WTC11 (cell line): ENCODE data around the gene GPR176. TPM values are rescaled to one million over a fixed set of nuclear protein-coding genes. Genes with fewer than 3 reads are reported as not detected.

Source experiments
- ATAC-seq: fragments of 200-7000 bp; cut with Tn5 transposase; 2 replicates; pipeline ENCODE4 v1.10.0; 2021; ENCODE audit warnings: mild to moderate bottlenecking, moderate library complexity
- CTCF ChIA-PET: fragments of 300-600 bp; sonication (Branson Sonifier 250); formaldehyde crosslinking; loops from one replicate; lab custom pipeline; 2021; ENCODE audit warnings: antibody characterized with exemption; lab: Charles Lee
- POLR2A ChIA-PET: fragments of 350-600 bp; sonication (Branson Sonifier 250); formaldehyde crosslinking; loops from one replicate; lab custom pipeline; 2021; ENCODE audit warnings: antibody characterized with exemption; lab: Charles Lee
- DNase-seq: peaks from one replicate; pipeline ENCODE4 v3.0.0; 2021; ENCODE audit warnings: low spot score
- H3K27ac Mint-ChIP-seq: 2 replicates; pipeline ENCODE4 v1.8.0; 2021; ENCODE audit warnings: mixed read lengths
- H3K27me3 Mint-ChIP-seq: 2 replicates; pipeline ENCODE4 v1.8.0; 2021; ENCODE audit warnings: low read depth, mild to moderate bottlenecking, moderate library complexity, mixed read lengths
- H3K36me3 Mint-ChIP-seq: 2 replicates; pipeline ENCODE4 v1.8.0; 2021; ENCODE audit warnings: mixed read lengths
- H3K4me1 Mint-ChIP-seq: 2 replicates; pipeline ENCODE4 v1.8.0; 2022; ENCODE audit warnings: mixed read lengths
- H3K4me3 Mint-ChIP-seq: 2 replicates; pipeline ENCODE4 v1.8.0; 2021; ENCODE audit warnings: mild to moderate bottlenecking, moderate library complexity, mixed read lengths
- H3K9me3 Mint-ChIP-seq: 2 replicates; pipeline ENCODE4 v1.8.0; 2021; ENCODE audit warnings: mixed read lengths
- ATF1 ChIP-seq: sonication (generic); formaldehyde crosslinking; IDR thresholded peaks from 2 replicates; pipeline ENCODE4 v1.8.1; 2023; ENCODE audit warnings: mild to moderate bottlenecking, moderate library complexity, missing genetic modification reagents
- FOXP1 ChIP-seq: sonication (generic); formaldehyde crosslinking; IDR thresholded peaks from 2 replicates; pipeline ENCODE4 v1.8.0; 2022; ENCODE audit warnings: missing genetic modification reagents, mild to moderate bottlenecking, moderate library complexity, borderline replicate concordance
- GTF2I ChIP-seq: fragments of 250-450 bp; sonication (Bioruptor Pico); conservative IDR thresholded peaks from 2 replicates; pipeline ENCODE4 v1.4.0; 2021; ENCODE audit warnings: mild to moderate bottlenecking
- HMGA2 ChIP-seq: fragments of 250-450 bp; sonication (Bioruptor Pico); IDR thresholded peaks from 2 replicates; pipeline ENCODE4 v1.4.0; 2021; ENCODE audit warnings: mild to moderate bottlenecking, moderate library complexity
- KAT7 ChIP-seq: sonication (generic); formaldehyde crosslinking; IDR thresholded peaks from 2 replicates; pipeline ENCODE4 v1.8.1; 2023; ENCODE audit warnings: missing genetic modification reagents, mild to moderate bottlenecking, borderline replicate concordance
- MYBL2 ChIP-seq: sonication (generic); formaldehyde crosslinking; IDR thresholded peaks from 2 replicates; pipeline ENCODE4 v1.8.1; 2023; ENCODE audit warnings: mild to moderate bottlenecking, moderate library complexity, missing genetic modification reagents
- NFE2L1 ChIP-seq: sonication (generic); formaldehyde crosslinking; IDR thresholded peaks from 2 replicates; pipeline ENCODE4 v1.8.1; 2023; ENCODE audit warnings: missing genetic modification reagents
- NR3C1 ChIP-seq: sonication (generic); formaldehyde crosslinking; conservative IDR thresholded peaks from 2 replicates; pipeline ENCODE4 v1.8.1; 2023; ENCODE audit warnings: low read depth, mild to moderate bottlenecking, missing genetic modification reagents
- OVOL2 ChIP-seq: fragments of 250-450 bp; sonication (Bioruptor Pico); IDR thresholded peaks from 2 replicates; pipeline ENCODE4 v1.9.0; 2021; ENCODE audit warnings: mild to moderate bottlenecking, borderline replicate concordance
- SOX15 ChIP-seq: fragments of 250-450 bp; sonication (Bioruptor Pico); IDR thresholded peaks from 2 replicates; pipeline ENCODE4 v1.9.0; 2021; ENCODE audit warnings: mild to moderate bottlenecking
- TEAD1 ChIP-seq: sonication (generic); formaldehyde crosslinking; IDR thresholded peaks from 2 replicates; pipeline ENCODE4 v1.8.0; 2022; ENCODE audit warnings: mild to moderate bottlenecking, missing genetic modification reagents
- ZBTB21 ChIP-seq: sonication (generic); formaldehyde crosslinking; IDR thresholded peaks from 2 replicates; pipeline ENCODE4 v1.8.1; 2023; ENCODE audit warnings: mild to moderate bottlenecking, missing genetic modification reagents, borderline replicate concordance
- ZNF219 ChIP-seq: sonication (generic); formaldehyde crosslinking; IDR thresholded peaks from 2 replicates; pipeline ENCODE4 v1.8.0; 2023; ENCODE audit warnings: missing genetic modification reagents, mild to moderate bottlenecking, borderline replicate concordance
- ZNF317 ChIP-seq: sonication (generic); formaldehyde crosslinking; IDR thresholded peaks from 2 replicates; pipeline ENCODE4 v1.8.1; 2023; ENCODE audit warnings: low read depth, mild to moderate bottlenecking, moderate library complexity, missing genetic modification reagents, borderline replicate concordance
- ZNF396 ChIP-seq: fragments of 250-450 bp; sonication (Bioruptor Pico); IDR thresholded peaks from 2 replicates; pipeline ENCODE4 v1.8.0; 2021; ENCODE audit warnings: mild to moderate bottlenecking, moderate library complexity, borderline replicate concordance
- total RNA-seq: library from RNA; stranded (reverse); gene quantifications from 3 replicates; pipeline ENCODE4 v1.2.3, GENCODE V29; 2021
- TF ChIP-seq, protein P1 (sequence below): fragments of 250-450 bp; sonication (Bioruptor Pico); IDR thresholded peaks from 2 replicates; pipeline ENCODE4 v1.9.0; 2021; ENCODE audit warnings: mild to moderate bottlenecking, borderline replicate concordance
- TF ChIP-seq, protein P2 (sequence below): sonication (generic); formaldehyde crosslinking; IDR thresholded peaks from 2 replicates; pipeline ENCODE4 v1.8.0; 2023; ENCODE audit warnings: mild to moderate bottlenecking, missing genetic modification reagents
- TF ChIP-seq, protein P3 (sequence below): sonication (generic); formaldehyde crosslinking; IDR thresholded peaks from 2 replicates; pipeline ENCODE4 v1.8.1; 2022; ENCODE audit warnings: mild to moderate bottlenecking, moderate library complexity, missing genetic modification reagents
- TF ChIP-seq, protein P4 (sequence below): sonication (generic); formaldehyde crosslinking; IDR thresholded peaks from 2 replicates; pipeline ENCODE4 v1.8.1; 2023; ENCODE audit warnings: mild to moderate bottlenecking, missing genetic modification reagents
- TF ChIP-seq, protein P5 (sequence below): sonication (generic); formaldehyde crosslinking; IDR thresholded peaks from 2 replicates; pipeline ENCODE4 v1.8.1; 2023; ENCODE audit warnings: mild to moderate bottlenecking, missing genetic modification reagents
- TF ChIP-seq, protein P6 (sequence below): sonication (generic); formaldehyde crosslinking; IDR thresholded peaks from 2 replicates; pipeline ENCODE4 v1.8.1; 2022; ENCODE audit warnings: missing genetic modification reagents, borderline replicate concordance

Gene GPR176
- total RNA-seq, 1 experiment from 2014 or later = 117 TPM

DNA sequence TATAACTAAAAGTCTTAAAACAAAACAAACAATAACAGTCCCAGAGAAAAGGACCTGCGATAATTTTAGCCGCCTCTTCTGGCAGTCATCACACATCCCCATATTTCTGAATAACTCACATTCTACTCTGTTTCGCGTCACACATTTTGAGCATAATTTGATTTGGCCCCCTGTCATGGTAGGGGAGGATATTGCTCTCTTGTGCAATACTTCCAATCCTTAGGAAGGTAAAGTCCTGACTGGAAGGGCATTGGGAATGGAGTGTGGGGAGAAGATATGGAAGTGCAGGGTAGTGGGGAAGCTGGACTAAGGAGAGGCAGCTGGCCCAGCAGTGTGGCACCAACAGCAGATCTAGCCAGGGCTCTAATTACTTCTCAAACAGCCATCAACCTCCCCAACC, 126.1 kb downstream of the GPR176 start:
- H3K27me3 Mint-ChIP-seq = no peaks in the 10 kb centered on the region
- TF ChIP-seq, protein P1, sequence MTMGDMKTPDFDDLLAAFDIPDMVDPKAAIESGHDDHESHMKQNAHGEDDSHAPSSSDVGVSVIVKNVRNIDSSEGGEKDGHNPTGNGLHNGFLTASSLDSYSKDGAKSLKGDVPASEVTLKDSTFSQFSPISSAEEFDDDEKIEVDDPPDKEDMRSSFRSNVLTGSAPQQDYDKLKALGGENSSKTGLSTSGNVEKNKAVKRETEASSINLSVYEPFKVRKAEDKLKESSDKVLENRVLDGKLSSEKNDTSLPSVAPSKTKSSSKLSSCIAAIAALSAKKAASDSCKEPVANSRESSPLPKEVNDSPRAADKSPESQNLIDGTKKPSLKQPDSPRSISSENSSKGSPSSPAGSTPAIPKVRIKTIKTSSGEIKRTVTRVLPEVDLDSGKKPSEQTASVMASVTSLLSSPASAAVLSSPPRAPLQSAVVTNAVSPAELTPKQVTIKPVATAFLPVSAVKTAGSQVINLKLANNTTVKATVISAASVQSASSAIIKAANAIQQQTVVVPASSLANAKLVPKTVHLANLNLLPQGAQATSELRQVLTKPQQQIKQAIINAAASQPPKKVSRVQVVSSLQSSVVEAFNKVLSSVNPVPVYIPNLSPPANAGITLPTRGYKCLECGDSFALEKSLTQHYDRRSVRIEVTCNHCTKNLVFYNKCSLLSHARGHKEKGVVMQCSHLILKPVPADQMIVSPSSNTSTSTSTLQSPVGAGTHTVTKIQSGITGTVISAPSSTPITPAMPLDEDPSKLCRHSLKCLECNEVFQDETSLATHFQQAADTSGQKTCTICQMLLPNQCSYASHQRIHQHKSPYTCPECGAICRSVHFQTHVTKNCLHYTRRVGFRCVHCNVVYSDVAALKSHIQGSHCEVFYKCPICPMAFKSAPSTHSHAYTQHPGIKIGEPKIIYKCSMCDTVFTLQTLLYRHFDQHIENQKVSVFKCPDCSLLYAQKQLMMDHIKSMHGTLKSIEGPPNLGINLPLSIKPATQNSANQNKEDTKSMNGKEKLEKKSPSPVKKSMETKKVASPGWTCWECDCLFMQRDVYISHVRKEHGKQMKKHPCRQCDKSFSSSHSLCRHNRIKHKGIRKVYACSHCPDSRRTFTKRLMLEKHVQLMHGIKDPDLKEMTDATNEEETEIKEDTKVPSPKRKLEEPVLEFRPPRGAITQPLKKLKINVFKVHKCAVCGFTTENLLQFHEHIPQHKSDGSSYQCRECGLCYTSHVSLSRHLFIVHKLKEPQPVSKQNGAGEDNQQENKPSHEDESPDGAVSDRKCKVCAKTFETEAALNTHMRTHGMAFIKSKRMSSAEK = 0 out of 2 replicates have a peak, but pooled peaks have one; percentile 23
- TF ChIP-seq, protein P2, sequence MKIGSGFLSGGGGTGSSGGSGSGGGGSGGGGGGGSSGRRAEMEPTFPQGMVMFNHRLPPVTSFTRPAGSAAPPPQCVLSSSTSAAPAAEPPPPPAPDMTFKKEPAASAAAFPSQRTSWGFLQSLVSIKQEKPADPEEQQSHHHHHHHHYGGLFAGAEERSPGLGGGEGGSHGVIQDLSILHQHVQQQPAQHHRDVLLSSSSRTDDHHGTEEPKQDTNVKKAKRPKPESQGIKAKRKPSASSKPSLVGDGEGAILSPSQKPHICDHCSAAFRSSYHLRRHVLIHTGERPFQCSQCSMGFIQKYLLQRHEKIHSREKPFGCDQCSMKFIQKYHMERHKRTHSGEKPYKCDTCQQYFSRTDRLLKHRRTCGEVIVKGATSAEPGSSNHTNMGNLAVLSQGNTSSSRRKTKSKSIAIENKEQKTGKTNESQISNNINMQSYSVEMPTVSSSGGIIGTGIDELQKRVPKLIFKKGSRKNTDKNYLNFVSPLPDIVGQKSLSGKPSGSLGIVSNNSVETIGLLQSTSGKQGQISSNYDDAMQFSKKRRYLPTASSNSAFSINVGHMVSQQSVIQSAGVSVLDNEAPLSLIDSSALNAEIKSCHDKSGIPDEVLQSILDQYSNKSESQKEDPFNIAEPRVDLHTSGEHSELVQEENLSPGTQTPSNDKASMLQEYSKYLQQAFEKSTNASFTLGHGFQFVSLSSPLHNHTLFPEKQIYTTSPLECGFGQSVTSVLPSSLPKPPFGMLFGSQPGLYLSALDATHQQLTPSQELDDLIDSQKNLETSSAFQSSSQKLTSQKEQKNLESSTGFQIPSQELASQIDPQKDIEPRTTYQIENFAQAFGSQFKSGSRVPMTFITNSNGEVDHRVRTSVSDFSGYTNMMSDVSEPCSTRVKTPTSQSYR (CRISPR knock-in tag) = no peak
- no peak for TF ChIP-seq ATF1
- no peak for TF ChIP-seq ZNF219 (CRISPR knock-in tag)
- TF ChIP-seq NR3C1 (CRISPR knock-in tag) = no peak
- H3K36me3 Mint-ChIP-seq = no peaks in the 10 kb centered on the region
- no peak for DNase-seq
- no peaks in the 10 kb centered on the region for H3K9me3 Mint-ChIP-seq
- no peak for ATAC-seq
- ChIA-PET CTCF (no interaction called here), POLR2A (no interaction called here)
- peaks cover 41% of the 10 kb centered on the region for H3K4me1 Mint-ChIP-seq
- no peak overlapping the region for H3K4me3 Mint-ChIP-seq
- no peak overlapping the region for H3K27ac Mint-ChIP-seq

DNA sequence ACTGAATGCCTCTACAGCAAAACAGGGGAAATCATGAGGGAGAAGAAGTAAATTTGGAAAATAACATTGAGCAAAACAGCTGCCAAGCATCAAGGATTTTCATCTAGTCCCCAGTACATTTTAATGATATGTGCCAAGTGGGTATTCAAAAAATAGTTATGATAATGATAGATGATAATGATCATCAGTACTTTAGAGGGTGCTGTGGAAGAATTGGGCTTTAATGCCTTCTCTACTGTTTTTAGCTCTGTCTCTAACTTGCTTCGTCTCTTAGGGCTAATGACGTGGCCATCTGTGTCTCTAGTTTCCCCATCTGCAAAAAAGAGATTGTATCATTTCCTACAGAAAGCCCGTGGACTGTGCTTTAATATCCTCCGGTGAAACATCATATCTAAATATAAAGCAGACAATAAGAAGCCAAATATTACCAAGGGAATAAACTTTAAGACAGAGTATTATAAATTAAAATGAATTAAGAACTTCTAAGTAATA, 127.2 kb downstream of the GPR176 start:
- TF ChIP-seq KAT7 (CRISPR knock-in tag) (no peak), NFE2L1 (no peak), TEAD1 (CRISPR knock-in tag) (no peak), MYBL2 (CRISPR knock-in tag) (no peak), SOX15 (no peak), ATF1 (no peak), ZNF396 (CRISPR knock-in tag) (no peak), NR3C1 (CRISPR knock-in tag) (no peak), ZNF317 (CRISPR knock-in tag) (no peak), OVOL2 (CRISPR knock-in tag) (no peak), FOXP1 (CRISPR knock-in tag) (no peak), ZNF219 (CRISPR knock-in tag) (no peak), GTF2I (CRISPR knock-in tag) (no peak), ZBTB21 (CRISPR knock-in tag) (no peak), HMGA2 (CRISPR knock-in tag) (no peak)
- TF ChIP-seq, protein P3, sequence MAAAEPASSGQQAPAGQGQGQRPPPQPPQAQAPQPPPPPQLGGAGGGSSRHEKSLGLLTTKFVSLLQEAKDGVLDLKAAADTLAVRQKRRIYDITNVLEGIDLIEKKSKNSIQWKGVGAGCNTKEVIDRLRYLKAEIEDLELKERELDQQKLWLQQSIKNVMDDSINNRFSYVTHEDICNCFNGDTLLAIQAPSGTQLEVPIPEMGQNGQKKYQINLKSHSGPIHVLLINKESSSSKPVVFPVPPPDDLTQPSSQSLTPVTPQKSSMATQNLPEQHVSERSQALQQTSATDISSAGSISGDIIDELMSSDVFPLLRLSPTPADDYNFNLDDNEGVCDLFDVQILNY (CRISPR knock-in tag) = no peak
- TF ChIP-seq, protein P4, sequence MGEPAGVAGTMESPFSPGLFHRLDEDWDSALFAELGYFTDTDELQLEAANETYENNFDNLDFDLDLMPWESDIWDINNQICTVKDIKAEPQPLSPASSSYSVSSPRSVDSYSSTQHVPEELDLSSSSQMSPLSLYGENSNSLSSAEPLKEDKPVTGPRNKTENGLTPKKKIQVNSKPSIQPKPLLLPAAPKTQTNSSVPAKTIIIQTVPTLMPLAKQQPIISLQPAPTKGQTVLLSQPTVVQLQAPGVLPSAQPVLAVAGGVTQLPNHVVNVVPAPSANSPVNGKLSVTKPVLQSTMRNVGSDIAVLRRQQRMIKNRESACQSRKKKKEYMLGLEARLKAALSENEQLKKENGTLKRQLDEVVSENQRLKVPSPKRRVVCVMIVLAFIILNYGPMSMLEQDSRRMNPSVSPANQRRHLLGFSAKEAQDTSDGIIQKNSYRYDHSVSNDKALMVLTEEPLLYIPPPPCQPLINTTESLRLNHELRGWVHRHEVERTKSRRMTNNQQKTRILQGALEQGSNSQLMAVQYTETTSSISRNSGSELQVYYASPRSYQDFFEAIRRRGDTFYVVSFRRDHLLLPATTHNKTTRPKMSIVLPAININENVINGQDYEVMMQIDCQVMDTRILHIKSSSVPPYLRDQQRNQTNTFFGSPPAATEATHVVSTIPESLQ (CRISPR knock-in tag) = no peak
- TF ChIP-seq, protein P5, sequence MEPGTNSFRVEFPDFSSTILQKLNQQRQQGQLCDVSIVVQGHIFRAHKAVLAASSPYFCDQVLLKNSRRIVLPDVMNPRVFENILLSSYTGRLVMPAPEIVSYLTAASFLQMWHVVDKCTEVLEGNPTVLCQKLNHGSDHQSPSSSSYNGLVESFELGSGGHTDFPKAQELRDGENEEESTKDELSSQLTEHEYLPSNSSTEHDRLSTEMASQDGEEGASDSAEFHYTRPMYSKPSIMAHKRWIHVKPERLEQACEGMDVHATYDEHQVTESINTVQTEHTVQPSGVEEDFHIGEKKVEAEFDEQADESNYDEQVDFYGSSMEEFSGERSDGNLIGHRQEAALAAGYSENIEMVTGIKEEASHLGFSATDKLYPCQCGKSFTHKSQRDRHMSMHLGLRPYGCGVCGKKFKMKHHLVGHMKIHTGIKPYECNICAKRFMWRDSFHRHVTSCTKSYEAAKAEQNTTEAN = no peak
- TF ChIP-seq, protein P6, sequence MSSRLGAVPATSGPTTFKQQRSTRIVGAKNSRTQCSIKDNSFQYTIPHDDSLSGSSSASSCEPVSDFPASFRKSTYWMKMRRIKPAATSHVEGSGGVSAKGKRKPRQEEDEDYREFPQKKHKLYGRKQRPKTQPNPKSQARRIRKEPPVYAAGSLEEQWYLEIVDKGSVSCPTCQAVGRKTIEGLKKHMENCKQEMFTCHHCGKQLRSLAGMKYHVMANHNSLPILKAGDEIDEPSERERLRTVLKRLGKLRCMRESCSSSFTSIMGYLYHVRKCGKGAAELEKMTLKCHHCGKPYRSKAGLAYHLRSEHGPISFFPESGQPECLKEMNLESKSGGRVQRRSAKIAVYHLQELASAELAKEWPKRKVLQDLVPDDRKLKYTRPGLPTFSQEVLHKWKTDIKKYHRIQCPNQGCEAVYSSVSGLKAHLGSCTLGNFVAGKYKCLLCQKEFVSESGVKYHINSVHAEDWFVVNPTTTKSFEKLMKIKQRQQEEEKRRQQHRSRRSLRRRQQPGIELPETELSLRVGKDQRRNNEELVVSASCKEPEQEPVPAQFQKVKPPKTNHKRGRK (CRISPR knock-in tag) = no peak
- H3K36me3 Mint-ChIP-seq = no peaks in the 10 kb centered on the region
- no peak overlapping the region for H3K4me3 Mint-ChIP-seq
- DNase-seq (no peak), ATAC-seq (no peak)
- POLR2A ChIA-PET = interaction anchor here (0.7 kb wide), 1 partner anchor 994 kb away, joined by 4 read pairs; no protein-coding TSS in a partner anchor
- H3K27ac Mint-ChIP-seq = no peak overlapping the region
- CTCF ChIA-PET = no interaction called here
- H3K4me1 Mint-ChIP-seq = peaks cover 44% of the 10 kb centered on the region
- no peaks in the 10 kb centered on the region for H3K9me3 Mint-ChIP-seq
- no peaks in the 10 kb centered on the region for H3K27me3 Mint-ChIP-seq
